ENCODE measurements around the gene CUTA. TPM values are rescaled to one million over a fixed set of nuclear protein-coding genes. Genes with fewer than 3 reads are reported as not detected.
A peak's percentile ranks its signal among the peaks of the same experiment; 100 is the strongest.

CUTA gene
- total and polyA plus RNA-seq, 2 of the 13 experiments (the other 11 are each of a cell fraction or from before 2014, with no cell fraction given), result 170 to 180 TPM

DNA sequence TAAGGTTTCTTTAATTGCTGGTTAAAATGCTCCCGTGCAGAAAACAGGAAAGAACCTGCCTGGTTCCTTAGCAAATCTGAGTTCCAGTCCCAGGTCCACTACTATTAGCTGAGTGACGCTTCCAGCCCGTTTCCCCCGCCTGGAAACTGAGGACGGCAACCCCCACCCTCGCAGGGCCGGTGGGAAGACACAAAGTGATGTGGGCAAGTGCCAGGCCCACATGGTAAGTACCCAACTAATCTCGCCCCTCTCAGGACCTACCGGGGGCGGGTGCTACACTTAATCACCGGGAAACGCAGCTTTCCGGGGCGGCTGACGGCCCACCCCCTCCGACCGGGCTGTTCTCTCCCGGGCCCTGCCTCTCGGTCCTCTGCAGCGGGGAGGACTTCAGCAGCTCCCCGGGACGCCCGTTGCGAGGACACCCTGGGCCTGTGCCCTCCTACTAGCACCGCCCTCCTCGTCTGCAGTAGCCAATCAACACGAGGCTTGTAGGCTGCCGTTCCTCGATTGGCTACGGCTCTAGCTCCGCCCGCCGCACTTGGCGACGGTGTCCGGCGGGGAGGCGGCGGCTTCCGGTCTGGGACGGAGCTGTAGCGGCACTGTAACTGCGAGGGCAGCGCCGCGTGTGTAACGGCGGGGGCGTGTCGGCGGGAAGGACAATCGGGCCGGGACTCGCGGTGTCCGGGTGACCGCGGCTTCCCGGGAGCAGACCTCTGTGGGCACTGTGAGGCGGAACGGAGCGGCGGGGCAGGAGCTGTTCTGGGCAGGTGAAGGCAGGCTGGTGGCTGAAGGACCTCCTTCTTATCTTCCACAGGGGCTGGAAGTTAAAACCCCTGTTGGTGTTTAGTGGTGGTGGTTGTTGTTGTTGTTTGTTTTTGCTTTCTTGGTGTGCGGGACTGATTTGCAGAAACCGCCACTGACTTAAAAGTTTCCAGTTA is 36.4 kb upstream of the CUTA start, which contains the start of gene ZBTB9 (continued):
- TF ChIP-seq ZHX2 (IDR thresholded peaks at IDR 0.05; ENCODE audit: low read depth) (peak; percentile 55; the same call in 1 of the 2 replicates), ZHX2 (CRISPR knock-in tag; IDR thresholded peaks at IDR 0.05; ENCODE audit: borderline replicate concordance) (peak; percentile 18; the same call in 1 of the 2 replicates), ZNF431 (CRISPR knock-in tag; IDR thresholded peaks at IDR 0.05; ENCODE audit: borderline replicate concordance, low read depth) (0 out of 2 replicates have a peak, but pooled peaks have one; percentile 52), ZNF367 (CRISPR knock-in tag; IDR thresholded peaks at IDR 0.05; ENCODE audit: borderline replicate concordance) (peak; percentile 27; the same call in 1 of the 2 replicates), ZFP37 (CRISPR knock-in tag; IDR thresholded peaks at IDR 0.05; ENCODE audit: borderline replicate concordance) (no peak; the same call in 1 of the 2 replicates), HOXA7 (CRISPR knock-in tag; IDR thresholded peaks at IDR 0.05) (no peak), FLYWCH1 (CRISPR knock-in tag; IDR thresholded peaks at IDR 0.05) (0 out of 2 replicates have a peak, but pooled peaks have one; percentile 83), SAP130 (CRISPR knock-in tag; IDR thresholded peaks at IDR 0.05; ENCODE audit: low read depth) (peak; percentile 100), ZFP90 (CRISPR knock-in tag; IDR thresholded peaks at IDR 0.05; ENCODE audit: borderline replicate concordance) (no peak; the same call in none of the 2 replicates), ZBTB1 (CRISPR knock-in tag; IDR thresholded peaks at IDR 0.05; ENCODE audit: borderline replicate concordance) (no peak; the same call in 1 of the 2 replicates), ZNF264 (CRISPR knock-in tag; IDR thresholded peaks at IDR 0.05) (no peak), FOXO1 (CRISPR knock-in tag; IDR thresholded peaks at IDR 0.05) (peak; percentile 42; the same call in 1 of the 2 replicates), ZFP1 (CRISPR knock-in tag; IDR thresholded peaks at IDR 0.05) (peak; percentile 81), ZNF891 (CRISPR knock-in tag; IDR thresholded peaks at IDR 0.05) (peak; percentile 95), RFX1 (IDR thresholded peaks at IDR 0.05) (peak; percentile 54; the same call in 1 of the 2 replicates), GABPA (IDR thresholded peaks at IDR 0.05; ENCODE audit: low read depth, low read length) (peak; percentile 100), GABPA (CRISPR knock-in tag; IDR thresholded peaks at IDR 0.05; ENCODE audit: low read depth) (peak; percentile 96), SAFB2 (CRISPR knock-in tag; IDR thresholded peaks at IDR 0.05; ENCODE audit: borderline replicate concordance, low read depth) (peak; percentile 82; the same call in 1 of the 2 replicates), HINFP (CRISPR knock-in tag; IDR thresholded peaks at IDR 0.05; ENCODE audit: low read depth) (peak; percentile 86), KDM2A (CRISPR knock-in tag; IDR thresholded peaks at IDR 0.05; ENCODE audit: borderline replicate concordance, low read depth) (peak; percentile 98), ZNF839 (CRISPR knock-in tag; IDR thresholded peaks at IDR 0.05; ENCODE audit: borderline replicate concordance) (peak; percentile 29; the same call in 1 of the 2 replicates)

Measured in HepG2 (cell line).